Glutamatergic neuron (in vitro differentiated cells): Measurements from ENCODE around the gene SFT2D2. TPM values are rescaled to one million over a fixed set of nuclear protein-coding genes. Genes with fewer than 3 reads are reported as not detected.
"Not testable (repeated sequence)": the region's sequence is repeated elsewhere in the genome, so short reads cannot be mapped to it uniquely, and the experiment has no call there.

Source experiments
- DNase-seq: peaks from one replicate; pipeline ENCODE4 v3.0.0; 2022
- H3K27ac Mint-ChIP-seq: one replicate; pipeline ENCODE4 v1.8.0; 2020; ENCODE audit warnings: mild to moderate bottlenecking, mixed read lengths, inconsistent platforms; ENCODE audit not compliant: unreplicated experiment
- H3K27me3 Mint-ChIP-seq: one replicate; pipeline ENCODE4 v1.8.0; 2020; ENCODE audit warnings: mild to moderate bottlenecking, moderate library complexity, mixed read lengths, inconsistent platforms; ENCODE audit not compliant: unreplicated experiment
- H3K36me3 Mint-ChIP-seq: one replicate; pipeline ENCODE4 v1.8.0; 2020; ENCODE audit warnings: mild to moderate bottlenecking, mixed read lengths, inconsistent platforms; ENCODE audit not compliant: unreplicated experiment
- H3K4me1 Mint-ChIP-seq: one replicate; pipeline ENCODE4 v1.8.0; 2020; ENCODE audit warnings: mild to moderate bottlenecking, low read depth, mixed read lengths, inconsistent platforms; ENCODE audit not compliant: unreplicated experiment
- H3K4me3 Mint-ChIP-seq: one replicate; pipeline ENCODE4 v1.8.0; 2020; ENCODE audit warnings: mild to moderate bottlenecking, mixed read lengths, inconsistent platforms; ENCODE audit not compliant: unreplicated experiment
- H3K9me3 Mint-ChIP-seq: one replicate; pipeline ENCODE4 v1.8.0; 2020; ENCODE audit warnings: mild to moderate bottlenecking, moderate library complexity, mixed read lengths, inconsistent platforms; ENCODE audit not compliant: unreplicated experiment
- CTCF ChIP-seq: fragments of 200-600 bp; sonication (generic); IDR thresholded peaks from one replicate; pipeline ENCODE4 v1.5.0; 2021; ENCODE audit not compliant: partially characterized antibody, unreplicated experiment
- total RNA-seq: library from RNA; stranded (reverse); fragmentation: NEBNext Ultra II Directional; extraction: Animal tissue kit (Norgen Biotek cat#: 25700); gene quantifications from one replicate; pipeline ENCODE4 v1.2.1, GENCODE V29; 2021; ENCODE audit not compliant: unreplicated experiment

Gene SFT2D2
- total RNA-seq, 1 donor from 2014 or later, result 32.9 TPM

- DNase-seq, result no peak
- no peaks in the 10 kb centered on the region for H3K9me3 Mint-ChIP-seq
- TF ChIP-seq CTCF, result no peak
- H3K36me3 Mint-ChIP-seq, result peaks cover 9% of the 10 kb centered on the region
- H3K27me3 Mint-ChIP-seq, result no peaks in the 10 kb centered on the region
- H3K27ac Mint-ChIP-seq, result no peak overlapping the region
- H3K4me1 Mint-ChIP-seq, result no peaks in the 10 kb centered on the region
- H3K4me3 Mint-ChIP-seq, result no peak overlapping the region
Measured at GRCh38 chr1:168199056-168199455, 26.7 kb upstream of the SFT2D2 start.

- no peak overlapping the region for H3K27ac Mint-ChIP-seq
Measured at GRCh38 chr1:168202941-168203654, 22.7 kb upstream of the SFT2D2 start.

GRCh38 chr1:168206111-168206510 is 19.7 kb upstream of the SFT2D2 start:
- no peak for DNase-seq
- Mint-ChIP-seq H3K4me3 (no peak overlapping the region), H3K36me3 (peaks cover 27% of the 10 kb centered on the region), H3K9me3 (peaks cover 8% of the 10 kb centered on the region), H3K27ac (no peak overlapping the region), H3K4me1 (no peaks in the 10 kb centered on the region), H3K27me3 (no peaks in the 10 kb centered on the region)
- no peak for TF ChIP-seq CTCF

More at GRCh38 chr1:168202941-168203654, 22.7 kb upstream of the SFT2D2 start:
- H3K4me1 Mint-ChIP-seq, result no peaks in the 10 kb centered on the region
- no peak overlapping the region for H3K4me3 Mint-ChIP-seq
- no peaks in the 10 kb centered on the region for H3K27me3 Mint-ChIP-seq
- TF ChIP-seq CTCF, result no peak
- peaks cover 3% of the 10 kb centered on the region for H3K9me3 Mint-ChIP-seq
- H3K36me3 Mint-ChIP-seq, result peaks cover 21% of the 10 kb centered on the region
- DNase-seq, result no peak

GRCh38 chr1:168207673-168208072 is 18.1 kb upstream of the SFT2D2 start:
- H3K4me1 Mint-ChIP-seq, H3K27me3 Mint-ChIP-seq, DNase-seq, H3K27ac Mint-ChIP-seq, H3K9me3 Mint-ChIP-seq, H3K4me3 Mint-ChIP-seq: not testable (repeated sequence)
- peaks cover 29% of the 10 kb centered on the region for H3K36me3 Mint-ChIP-seq

- Mint-ChIP-seq H3K9me3 (peaks cover 8% of the 10 kb centered on the region), H3K27ac (no peak overlapping the region), H3K4me3 (no peak overlapping the region), H3K36me3 (peaks cover 27% of the 10 kb centered on the region), H3K27me3 (no peaks in the 10 kb centered on the region), H3K4me1 (no peaks in the 10 kb centered on the region)
- no peak for TF ChIP-seq CTCF
- DNase-seq, result no peak
Measured at GRCh38 chr1:168210312-168210711, 15.5 kb upstream of the SFT2D2 start.
